GM19372 (cell line): Measurements from ENCODE around the gene YAF2.

Experiments used
- ATAC-seq: cut with Tn5 transposase; IDR thresholded peaks from one replicate; pipeline ENCODE4 v1.9.1; 2021; ENCODE audit warnings: mild to moderate bottlenecking, low read depth, moderate library complexity; ENCODE audit not compliant: unreplicated experiment

Gene YAF2, protein sequence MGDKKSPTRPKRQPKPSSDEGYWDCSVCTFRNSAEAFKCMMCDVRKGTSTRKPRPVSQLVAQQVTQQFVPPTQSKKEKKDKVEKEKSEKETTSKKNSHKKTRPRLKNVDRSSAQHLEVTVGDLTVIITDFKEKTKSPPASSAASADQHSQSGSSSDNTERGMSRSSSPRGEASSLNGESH

DNA sequence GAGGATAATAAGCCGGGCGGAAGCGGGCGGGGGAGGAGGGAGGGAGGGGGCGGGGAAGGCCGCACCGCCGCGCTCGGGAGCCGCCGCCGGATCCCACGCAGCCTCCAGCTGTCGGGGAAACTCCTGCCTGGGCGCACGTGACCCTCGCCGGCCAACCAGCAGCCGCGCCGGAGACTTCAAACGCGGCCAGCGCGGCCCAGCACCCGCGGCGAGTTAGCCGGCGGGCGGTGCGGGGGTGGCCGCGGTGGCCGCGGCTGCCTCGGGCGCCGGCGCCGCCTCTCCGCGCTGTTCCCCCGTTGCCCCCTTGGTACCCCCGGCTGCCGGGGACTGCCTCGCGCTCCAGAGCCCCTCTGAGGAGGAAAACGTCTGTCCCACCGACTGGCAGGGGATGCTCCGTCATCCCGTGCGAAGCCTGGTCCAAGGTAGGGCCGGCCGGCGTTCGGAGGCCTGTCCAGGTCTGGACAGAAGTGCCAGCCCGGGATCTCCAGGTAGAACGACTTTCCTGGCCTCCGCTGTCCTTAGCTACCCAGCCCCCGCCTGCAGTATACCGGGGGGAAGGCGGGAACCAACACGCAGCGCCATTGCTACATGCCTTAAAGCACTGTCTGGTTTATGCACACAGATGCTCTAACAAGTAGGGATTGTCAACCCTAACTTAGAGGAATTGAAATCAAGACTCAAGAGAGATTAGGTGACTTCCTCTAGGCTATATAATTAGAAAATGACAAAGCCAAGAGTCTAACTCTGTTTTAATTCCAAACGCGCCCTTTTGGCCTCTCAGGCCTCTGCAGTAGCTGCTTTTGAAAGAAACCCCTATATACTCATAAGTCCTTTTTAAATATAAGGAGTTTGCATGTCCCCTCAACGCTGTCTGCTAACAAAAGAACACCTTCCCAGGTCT is at the start of gene YAF2:
Gene YAF2 (minus strand): TSS at position 9 of the 901 bp plus-strand sequence. CDS start 68 bp downstream, outside the sequence.
- ATAC-seq, result peak; percentile 80

DNA sequence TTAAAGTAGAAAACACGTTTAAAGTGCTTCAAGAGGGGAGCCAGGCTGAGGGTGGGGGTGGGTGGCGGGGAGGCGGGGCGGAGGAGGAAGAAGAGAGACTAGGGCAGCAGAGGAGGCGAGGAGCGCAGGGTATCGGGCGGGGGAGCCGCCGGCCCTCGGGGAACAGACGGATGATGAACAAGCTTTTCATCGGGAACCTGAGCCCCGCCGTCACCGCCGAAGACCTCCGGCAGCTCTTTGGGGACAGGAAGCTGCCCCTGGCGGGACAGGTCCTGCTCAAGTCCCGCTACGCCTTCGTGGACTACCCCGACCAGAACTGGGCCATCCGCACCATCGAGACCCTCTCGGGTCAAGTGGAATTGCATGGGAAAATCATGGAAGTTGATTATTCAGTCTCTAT is 48.7 kb upstream of the YAF2 start:
- no peak for ATAC-seq

DNA sequence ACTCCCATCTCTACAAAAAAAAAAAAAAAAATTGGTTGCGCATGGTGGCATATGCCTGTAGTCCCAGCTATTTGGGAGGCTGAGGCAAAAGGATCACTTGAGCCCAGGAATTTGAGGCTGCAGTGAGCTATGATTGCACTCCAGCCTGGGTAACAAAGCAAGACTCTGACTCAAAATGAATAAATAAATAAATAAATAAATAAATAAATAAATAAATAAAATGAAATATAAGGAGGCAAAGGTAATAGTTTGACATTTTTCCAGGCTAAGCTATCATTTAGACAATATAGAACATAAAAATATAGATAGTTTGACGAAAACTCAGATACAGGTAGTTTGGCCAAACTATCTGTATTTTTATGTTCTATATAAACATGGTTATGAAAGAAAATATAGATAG is 47.4 kb upstream of the YAF2 start:
- ATAC-seq, result no peak

DNA sequence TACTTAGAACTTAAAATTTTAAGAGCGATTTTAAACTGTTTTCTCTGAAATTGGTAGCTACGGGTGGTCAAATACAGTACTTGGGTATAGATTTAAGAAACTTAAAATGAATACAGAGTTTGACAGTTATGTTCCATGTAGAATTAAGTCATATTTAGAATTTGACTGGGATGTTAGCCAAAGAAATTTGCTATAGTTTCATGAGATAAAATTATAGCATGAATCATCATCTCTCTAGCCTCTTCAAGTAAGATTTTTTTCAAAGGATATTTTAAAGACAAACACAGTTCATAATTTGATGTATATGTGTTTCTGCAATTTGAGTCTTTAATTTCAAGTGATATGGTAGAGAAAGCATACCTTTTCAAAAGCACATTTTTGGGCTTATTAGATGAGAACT is 46.8 kb upstream of the YAF2 start:
- ATAC-seq, result no peak

DNA sequence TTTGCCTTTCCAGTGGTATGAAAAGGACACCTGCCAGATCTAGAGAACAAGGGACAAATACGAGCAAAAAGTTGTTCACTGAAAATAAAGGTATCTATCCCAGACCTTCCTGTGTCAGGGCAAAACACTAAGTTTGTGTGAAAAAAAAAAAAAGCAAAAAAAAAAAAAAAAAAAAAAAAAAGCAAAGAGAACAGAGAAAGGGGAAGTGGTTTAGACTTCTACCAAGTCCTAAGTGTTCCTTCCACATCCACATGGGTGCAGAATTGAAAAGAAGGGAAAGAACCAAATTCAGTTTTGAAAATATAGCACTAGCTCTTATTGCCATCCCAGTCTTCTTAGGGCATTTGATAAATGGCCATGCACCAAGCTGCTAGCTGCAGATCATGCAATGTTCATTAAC is 46.1 kb upstream of the YAF2 start:
- ATAC-seq, result no peak

DNA sequence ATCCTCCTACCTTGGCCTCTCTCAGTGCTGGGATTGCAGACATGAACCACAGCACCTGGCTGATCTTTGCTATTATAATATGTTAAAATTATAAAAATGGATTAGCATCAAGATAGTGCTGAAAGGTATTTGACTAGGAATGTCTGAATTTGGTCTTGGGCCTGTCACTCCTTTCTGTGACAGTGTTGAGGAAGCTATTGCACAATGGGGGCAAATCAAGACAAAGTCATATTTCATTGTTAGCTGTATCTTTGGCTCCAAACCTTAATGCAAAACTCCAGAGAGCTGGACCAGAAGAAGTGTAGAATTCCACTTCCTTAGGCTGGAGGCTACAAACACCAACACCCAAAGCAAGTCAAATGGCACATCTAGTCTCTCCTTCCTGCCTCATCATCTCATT is 45.7 kb upstream of the YAF2 start:
- ATAC-seq, result no peak

DNA sequence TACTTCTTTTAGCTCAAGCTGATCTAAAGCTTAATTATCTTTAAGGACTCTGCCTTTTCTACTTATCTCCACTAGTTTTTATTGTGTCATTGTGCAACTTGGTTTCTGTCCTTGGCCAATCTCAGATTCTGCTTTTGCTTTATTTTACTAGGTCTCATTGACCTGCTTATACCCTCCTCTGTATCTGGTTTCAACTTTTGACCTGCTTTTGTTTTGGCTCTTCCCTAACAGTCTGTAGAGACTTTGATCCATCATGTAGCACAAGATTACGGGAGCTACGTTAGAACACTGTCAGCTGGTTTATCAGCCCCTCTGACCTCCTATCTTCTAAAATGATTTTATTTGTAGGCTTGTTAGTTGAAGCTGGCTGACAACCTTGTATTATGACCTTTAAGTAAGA is 44.2 kb upstream of the YAF2 start:
- ATAC-seq, result no peak

DNA sequence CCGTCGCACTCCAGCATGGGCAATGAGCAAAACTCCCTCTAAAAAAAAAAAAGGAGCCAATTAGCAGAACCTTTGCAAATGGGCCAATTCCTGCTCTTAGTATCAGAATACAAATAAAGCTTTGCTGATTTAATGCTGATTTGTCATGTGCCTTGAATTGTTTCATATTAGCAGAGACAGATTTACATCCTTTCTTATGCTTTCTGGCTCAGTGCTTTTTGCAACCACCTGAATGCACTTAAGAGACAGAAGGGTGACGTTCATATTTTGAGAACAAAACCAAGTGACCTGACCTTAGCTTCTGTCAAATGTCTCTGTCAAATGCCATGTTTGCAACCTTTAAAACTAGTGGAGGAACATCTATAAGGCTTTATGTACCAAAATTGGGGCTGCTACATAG is 43.8 kb upstream of the YAF2 start:
- ATAC-seq, result no peak

DNA sequence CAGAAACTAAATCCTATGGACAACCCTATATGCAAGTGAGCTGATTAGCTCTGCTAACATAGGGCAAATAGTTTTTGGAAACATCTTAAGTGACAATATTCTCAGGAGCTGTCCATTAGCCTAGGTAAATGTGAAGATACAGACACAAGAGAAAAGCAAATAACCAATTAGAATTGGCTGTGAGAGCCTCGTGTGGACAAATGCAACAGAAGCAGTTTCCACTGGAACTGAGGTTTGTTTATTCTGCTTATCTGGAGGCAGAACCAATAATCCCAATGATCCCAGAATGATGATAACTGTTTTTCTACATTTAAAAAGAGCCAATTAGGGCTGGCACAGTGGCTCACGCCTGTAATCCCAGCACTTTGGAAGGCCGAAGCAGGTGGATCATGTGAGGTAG is 43.2 kb upstream of the YAF2 start:
- no peak for ATAC-seq

DNA sequence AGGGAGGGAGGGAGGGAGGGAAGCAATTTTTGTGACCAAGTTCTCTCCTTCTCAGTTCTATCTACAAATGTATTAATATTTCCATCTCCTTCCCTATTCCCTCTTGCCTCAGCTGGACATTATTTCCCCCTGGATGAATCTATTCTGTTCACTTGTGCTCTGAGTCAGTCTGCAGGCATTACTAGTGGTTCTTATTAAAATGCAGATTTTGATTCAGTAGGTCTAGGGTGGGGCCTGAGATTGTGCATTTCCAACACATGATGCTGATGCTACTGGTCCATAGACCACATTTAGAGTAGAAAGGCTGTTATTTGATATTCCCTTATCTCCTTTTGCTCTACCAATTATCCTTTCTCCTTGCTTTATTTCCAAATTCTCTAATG is 40.1 kb upstream of the YAF2 start:
- no peak for ATAC-seq

DNA sequence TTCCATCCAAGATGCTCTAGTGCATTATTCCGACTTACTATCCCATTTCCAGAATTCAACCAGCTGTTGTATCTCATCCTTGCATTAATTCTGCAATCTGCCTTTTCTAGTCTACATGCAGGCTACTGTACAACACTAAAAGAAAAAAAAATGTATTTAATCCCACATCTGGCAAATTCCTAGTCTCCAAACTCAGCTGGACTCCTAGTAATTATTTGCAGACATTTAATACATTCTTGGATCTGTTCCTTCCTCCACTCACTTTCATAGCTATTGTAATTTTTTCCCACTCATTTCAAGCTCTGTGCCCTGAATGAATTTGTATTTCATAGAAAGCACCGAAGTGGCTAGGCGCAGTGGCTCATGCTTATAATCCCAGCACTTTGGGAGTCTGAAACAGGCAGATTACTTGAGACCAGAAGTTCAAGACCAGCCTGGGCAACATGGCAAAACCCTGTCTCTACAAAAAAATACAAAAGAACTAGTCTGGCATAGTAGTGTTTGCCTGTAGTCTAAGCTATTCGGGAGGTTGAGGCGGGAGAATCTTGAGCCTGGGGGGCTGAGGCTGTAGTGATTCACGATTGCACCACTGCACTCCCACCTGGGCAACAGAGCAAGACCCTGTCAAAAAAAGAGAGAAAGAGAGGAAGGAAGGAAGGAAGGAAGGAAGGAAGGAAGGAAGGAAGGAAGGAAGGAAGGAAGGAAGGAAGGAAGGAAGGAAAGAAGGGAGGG is 39.5 kb upstream of the YAF2 start:
- no peak for ATAC-seq

DNA sequence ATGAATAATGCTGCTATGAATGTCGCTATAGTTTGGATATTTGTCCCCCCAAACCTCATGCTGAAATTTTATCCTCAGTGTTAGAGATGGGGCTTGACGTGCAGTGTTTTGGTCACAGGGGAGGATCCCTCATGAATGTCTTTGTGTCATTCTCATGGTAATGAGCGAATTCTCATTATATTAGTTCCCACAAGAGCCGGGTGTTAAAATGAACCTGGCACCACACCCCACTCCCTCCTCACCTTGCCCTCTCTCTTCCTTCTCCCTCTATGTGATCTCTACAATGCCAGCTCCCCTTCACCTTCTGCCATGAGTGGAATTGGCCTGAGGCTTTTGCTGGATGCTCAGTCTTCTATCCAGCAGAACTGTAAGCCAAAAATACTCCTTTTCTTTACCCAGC is 37.5 kb upstream of the YAF2 start:
- ATAC-seq, result no peak

DNA sequence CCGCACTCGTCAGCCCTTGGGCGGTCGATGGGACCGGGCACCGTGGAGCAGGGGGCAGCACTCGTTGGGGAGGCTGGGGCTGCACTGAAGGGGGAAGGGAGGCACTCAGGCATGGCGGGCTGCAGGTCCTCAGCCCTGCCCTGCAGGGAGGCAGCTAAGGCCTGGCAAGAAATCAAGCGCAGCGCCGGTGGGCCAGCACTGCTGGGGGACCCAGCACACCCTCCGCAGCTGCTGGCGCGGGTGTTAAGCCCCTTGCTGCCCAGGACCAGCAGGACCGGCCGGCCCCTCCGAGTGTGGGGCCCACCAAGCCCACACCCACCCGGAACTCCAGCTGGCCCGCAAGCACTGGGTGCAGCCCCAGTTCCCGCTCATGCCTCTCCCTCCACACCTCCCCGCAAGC is 35.7 kb upstream of the YAF2 start:
- no peak for ATAC-seq

DNA sequence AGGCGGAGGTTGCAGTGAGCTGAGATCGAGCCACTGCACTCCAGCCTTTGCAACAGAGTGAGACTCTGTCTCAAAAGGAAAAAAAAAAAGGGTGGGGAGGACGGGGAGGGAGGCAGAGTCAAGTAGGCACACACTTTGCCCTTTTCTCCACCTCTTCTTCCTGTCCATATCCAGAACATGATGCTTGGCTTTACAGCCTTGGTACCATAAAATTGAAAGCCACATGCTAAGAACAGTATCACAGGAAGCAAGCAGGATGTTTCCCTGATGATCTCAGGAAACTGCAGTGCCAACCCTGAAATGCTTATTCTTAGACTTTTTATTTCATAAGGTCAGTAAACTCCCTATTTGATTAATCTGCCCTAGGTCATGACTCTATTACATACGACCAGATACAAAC is 32.5 kb upstream of the YAF2 start:
- no peak for ATAC-seq

DNA sequence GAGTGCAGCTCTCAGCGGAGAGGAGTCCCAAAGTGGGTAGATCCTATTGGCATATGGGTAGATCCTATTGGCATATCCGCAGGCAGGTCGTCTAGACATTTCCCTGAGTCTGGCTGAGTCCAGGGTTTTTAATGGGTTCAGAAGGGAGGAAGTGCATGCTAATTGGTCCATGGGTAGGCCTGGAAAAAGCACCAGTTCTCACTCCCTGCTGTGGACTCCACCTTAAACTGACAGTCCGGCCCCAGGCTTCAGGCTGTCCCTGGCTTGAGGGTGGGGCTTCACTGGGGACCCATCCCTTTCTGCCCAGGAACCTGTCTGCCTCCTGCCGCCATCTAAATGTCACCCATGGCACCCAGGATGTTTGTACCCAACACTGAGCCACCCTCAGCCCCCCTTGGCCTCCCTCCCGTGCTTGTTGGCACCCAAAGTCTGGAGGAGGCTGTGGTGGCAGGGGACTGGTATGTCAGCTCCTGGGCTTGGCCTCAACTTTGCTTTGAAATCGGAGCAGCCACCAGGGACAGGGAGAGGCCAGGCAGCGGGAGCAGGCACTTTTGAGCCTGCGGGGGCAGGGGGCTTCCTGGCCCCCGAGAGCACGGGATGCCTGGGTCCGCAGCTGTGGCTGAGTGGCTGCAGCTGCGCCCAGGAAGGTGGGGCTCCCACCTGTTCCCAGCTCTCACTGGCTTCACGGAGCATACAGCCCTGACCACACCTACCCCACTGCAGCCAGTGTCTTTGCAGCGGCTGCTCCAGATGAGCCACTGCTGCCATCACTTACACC is 29.6 kb upstream of the YAF2 start:
- no peak for ATAC-seq

DNA sequence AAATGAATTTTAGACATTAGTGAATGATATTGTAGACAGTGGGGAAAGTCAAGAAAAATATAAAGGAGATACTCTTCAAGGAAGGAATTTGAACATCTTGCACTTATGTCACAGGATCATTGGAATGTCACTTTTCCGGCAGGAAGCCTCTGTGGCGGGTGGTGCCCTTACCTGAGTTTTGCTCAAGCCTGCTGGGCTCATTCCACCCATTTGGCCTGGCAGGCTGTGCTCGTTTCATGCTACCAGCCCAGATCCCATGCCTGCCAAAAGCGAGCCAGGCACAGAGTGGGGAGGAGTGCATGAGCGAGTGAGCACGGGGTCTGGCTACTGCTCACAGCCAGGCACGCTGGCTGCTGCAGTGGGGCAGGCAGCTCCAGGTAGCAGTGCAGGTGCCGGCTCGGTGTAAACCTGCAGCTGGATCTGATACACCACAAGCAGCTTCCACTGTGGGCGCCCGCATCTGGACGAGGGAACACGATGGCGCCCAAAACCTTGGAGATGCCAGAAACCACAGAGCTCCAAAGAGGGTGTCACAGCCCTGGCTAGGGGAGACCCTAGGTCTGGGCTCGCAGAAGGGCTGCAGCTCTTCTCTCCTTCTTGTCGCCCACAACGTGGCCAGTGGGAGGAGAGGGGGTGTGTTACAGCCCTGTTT is 28.7 kb upstream of the YAF2 start:
- no peak for ATAC-seq

DNA sequence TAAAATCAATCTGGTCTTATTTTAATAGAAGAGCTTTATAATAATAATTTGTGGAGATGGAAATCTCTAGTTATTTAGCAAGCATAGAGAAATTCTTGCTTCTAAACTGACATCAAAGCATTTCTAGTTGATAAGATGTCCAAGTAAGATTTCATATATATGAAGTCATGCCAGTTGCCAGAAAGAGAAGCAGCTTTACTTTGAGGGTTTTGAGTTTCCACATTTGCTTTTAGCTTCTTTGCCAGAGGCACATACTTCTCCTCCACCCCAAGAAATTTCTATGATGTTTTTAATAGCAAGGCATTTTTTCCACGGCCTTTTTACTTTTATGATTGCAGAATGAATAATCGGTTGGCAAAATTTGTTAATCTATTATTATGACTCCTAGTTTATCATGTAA is 24.2 kb upstream of the YAF2 start:
- no peak for ATAC-seq

DNA sequence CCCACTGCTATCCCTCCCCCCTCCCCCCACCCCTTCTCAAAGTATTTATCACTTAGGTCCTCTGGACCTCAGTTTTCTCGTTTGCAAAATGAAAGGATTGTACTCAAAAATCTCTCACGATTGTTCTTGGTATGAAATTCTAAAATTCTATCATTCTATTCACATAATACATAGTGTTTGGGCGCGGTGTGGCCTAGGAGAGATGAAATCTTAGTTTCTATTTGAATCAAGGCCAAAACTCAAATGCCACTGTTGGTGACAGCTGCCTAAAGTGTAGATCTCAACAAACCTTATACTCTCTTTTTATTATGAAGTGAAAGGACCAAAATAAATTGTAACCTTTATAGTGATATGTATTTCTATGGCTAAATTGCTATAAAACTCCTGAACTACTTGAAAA is 23.7 kb upstream of the YAF2 start:
- ATAC-seq, result no peak

DNA sequence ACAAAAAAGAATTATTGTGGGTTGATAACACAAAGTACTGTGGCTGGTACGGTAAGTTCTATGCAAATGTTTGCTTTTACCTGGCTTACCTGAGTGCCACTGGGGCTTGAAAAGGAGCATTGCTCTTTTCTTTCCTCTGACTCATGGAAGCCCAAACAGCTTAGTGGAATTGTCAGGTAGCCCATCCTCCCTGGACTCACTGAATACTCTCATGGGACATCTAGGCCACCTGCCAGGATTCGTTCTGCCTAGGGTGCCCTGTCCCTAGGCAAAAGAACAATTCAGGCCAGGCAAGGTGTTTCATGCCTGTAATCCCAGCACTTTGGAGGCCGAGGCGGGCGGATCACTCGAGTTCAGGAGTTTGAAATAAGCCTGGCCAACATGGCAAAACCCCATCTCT is 22.5 kb upstream of the YAF2 start:
- no peak for ATAC-seq

DNA sequence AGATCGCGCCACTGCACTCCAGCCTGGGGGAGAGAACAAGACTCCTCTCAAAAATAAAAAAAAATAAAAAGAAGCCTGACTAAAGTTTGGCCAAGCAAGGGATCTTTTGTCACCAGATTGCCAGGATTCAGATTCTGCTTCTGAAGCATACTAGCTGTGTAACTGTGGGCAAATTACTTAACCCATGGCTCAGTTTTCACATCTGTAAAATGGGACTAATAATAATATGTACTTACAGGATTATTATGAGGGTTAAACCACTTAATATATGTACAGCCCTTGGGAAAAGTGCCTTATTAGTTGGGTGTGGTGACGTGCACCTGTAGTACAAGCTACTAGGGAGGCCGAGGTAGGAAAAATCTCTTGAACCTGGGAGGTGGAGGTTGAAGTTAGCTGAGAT is 21.7 kb upstream of the YAF2 start:
- no peak for ATAC-seq
